NCI-H1930 (cell line): ENCODE results near the gene ZNF664.

ENCODE experiments used
- DNase-seq, 2 experiments: peaks; one replicate each; lab custom pipeline; 2025; lab: John Stamatoyannopoulos, UW

ZNF664 gene

GRCh38 chr12:123958876-123959275, 14.1 kb upstream of the ZNF664 start:
- no peak for DNase-seq

GRCh38 chr12:123960029-123960735, 12.8 kb upstream of the ZNF664 start:
- DNase-seq, result no peak

GRCh38 chr12:123960856-123961255, 12.2 kb upstream of the ZNF664 start:
- DNase-seq, result no peak

GRCh38 chr12:123961585-123962345, 11.2 kb upstream of the ZNF664 start:
- no peak for DNase-seq

- DNase-seq, result no peak
Observed at GRCh38 chr12:123962513-123962912, 10.5 kb upstream of the ZNF664 start.

- DNase-seq, result no peak
Observed at GRCh38 chr12:123963821-123964220, 9.2 kb upstream of the ZNF664 start.

GRCh38 chr12:123965382-123965781, 7.6 kb upstream of the ZNF664 start:
- no peak for DNase-seq

- no peak for DNase-seq
Observed at GRCh38 chr12:123966596-123966995, 6.4 kb upstream of the ZNF664 start.

GRCh38 chr12:123967121-123967586, 5.9 kb upstream of the ZNF664 start:
- DNase-seq, result no peak

GRCh38 chr12:123971449-123971769, 1.6 kb upstream of the ZNF664 start:
- no peak for DNase-seq

- DNase-seq, result peak in 1 of 2 experiments; percentile 47
Observed at GRCh38 chr12:123971770-123972456, 1.1 kb upstream of the ZNF664 start.

- peak in 1 of 2 experiments; percentile 34 for DNase-seq
Observed at GRCh38 chr12:123973552-123974341, 732 bp downstream of the ZNF664 start.

GRCh38 chr12:123976227-123976826, 3.3 kb downstream of the ZNF664 start:
- DNase-seq, result no peak

GRCh38 chr12:123979566-123979965, 6.6 kb downstream of the ZNF664 start:
- no peak for DNase-seq

GRCh38 chr12:123982269-123982668, 9.3 kb downstream of the ZNF664 start:
- no peak for DNase-seq

- DNase-seq, result peak; percentile 13 to 35
Observed at GRCh38 chr12:123983822-123984485, 10.9 kb downstream of the ZNF664 start.

GRCh38 chr12:123984903-123985302, 11.9 kb downstream of the ZNF664 start:
- DNase-seq, result no peak

- DNase-seq, result no peak
Observed at GRCh38 chr12:123986374-123986965, 13.5 kb downstream of the ZNF664 start.

GRCh38 chr12:123987022-123987421, 14.0 kb downstream of the ZNF664 start:
- DNase-seq, result no peak

- DNase-seq, result no peak
Observed at GRCh38 chr12:123989168-123989567, 16.2 kb downstream of the ZNF664 start.

- no peak for DNase-seq
Observed at GRCh38 chr12:123989753-123990152, 16.7 kb downstream of the ZNF664 start.
